Measurements from ENCODE around the gene ECE1. TPM values are rescaled to one million over a fixed set of nuclear protein-coding genes. Genes with fewer than 3 reads are reported as not detected.

ECE1 gene
- total RNA-seq, 2 donors from 2014 or later = 79.1 to 83.3 TPM

DNA sequence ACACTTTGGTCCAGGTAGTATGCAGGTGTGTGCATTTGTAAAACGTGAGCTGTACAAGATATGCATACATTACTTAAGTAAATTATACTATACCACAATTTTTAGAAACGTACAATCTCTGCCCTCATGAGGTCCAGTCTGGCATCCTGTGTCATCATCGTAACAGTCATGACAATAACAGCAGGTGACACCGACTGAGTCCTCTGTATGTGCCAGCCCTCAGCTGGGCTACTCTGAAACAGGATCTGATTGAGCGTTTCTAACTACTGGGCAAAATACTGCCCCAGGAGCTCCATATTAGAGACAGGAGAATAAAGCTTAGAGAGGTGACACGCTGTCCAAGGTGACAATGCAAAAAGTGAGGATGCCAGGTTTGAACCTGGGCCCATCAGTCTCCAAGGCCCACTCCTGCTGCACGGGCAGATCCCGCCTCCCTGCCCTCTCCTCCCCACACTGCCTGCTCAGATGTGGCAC is 47.2 kb upstream of the ECE1 start:
- intact Hi-C loops (cut with DNase I) = loop anchor here (10.0 kb wide), 1 partner anchor 53 kb away; no protein-coding TSS in a partner anchor
- ATAC-seq (no peak), DNase-seq (no peak)
- H3K4me1 ChIP-seq = peaks cover 97% of the 10 kb centered on the region
- no peak for TF ChIP-seq POLR2A (IDR thresholded peaks at IDR 0.05)
- TF ChIP-seq, protein P1, sequence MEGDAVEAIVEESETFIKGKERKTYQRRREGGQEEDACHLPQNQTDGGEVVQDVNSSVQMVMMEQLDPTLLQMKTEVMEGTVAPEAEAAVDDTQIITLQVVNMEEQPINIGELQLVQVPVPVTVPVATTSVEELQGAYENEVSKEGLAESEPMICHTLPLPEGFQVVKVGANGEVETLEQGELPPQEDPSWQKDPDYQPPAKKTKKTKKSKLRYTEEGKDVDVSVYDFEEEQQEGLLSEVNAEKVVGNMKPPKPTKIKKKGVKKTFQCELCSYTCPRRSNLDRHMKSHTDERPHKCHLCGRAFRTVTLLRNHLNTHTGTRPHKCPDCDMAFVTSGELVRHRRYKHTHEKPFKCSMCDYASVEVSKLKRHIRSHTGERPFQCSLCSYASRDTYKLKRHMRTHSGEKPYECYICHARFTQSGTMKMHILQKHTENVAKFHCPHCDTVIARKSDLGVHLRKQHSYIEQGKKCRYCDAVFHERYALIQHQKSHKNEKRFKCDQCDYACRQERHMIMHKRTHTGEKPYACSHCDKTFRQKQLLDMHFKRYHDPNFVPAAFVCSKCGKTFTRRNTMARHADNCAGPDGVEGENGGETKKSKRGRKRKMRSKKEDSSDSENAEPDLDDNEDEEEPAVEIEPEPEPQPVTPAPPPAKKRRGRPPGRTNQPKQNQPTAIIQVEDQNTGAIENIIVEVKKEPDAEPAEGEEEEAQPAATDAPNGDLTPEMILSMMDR (IDR thresholded peaks at IDR 0.05) = no peak
- H3K4me3 ChIP-seq = no peak overlapping the region
- no peaks in the 10 kb centered on the region for H3K27me3 ChIP-seq
- 53 to 61% methylated on average over 8 of the region's 8 CpGs for WGBS, 2 donors
- H3K27ac ChIP-seq = peak overlapping the region; percentile 83 to 92 (median 90)
- H3K36me3 ChIP-seq (replicated peaks in 1 of 2; ENCODE audit: insufficient read depth in 1 of 2, low read depth in 2 of 2) = no peaks in the 10 kb centered on the region
- H3K9me3 ChIP-seq = no peaks in the 10 kb centered on the region

DNA sequence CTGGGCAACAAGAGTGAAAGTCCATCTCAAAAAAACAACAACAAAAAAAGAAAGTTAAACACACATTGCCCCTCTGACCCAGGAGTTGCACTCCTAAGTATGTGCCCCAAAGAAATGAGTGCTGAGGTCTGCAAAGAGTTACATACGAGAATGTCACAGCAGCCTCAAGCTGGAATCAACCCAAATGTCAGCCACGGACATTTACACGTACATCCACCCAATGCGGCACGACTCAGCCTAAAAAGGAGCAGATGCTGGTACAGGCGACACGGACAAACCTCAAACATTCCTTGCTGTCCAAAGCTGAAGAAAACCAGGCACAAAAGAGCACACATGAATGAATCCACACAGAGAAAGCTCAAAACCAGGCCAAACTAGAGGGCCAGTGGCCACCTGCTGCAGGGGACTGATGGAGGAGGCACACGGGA is 46.8 kb upstream of the ECE1 start:
- no peak for TF ChIP-seq POLR2A (IDR thresholded peaks at IDR 0.05)
- TF ChIP-seq, protein P1 (IDR thresholded peaks at IDR 0.05) = no peak
- peaks cover 96% of the 10 kb centered on the region for H3K4me1 ChIP-seq
- peak overlapping the region; percentile 83 to 92 (median 90) for H3K27ac ChIP-seq
- H3K36me3 ChIP-seq (replicated peaks in 1 of 2; ENCODE audit: insufficient read depth in 1 of 2, low read depth in 2 of 2) = no peaks in the 10 kb centered on the region
- no peak for ATAC-seq
- H3K9me3 ChIP-seq = no peaks in the 10 kb centered on the region
- 30 to 37% methylated on average over 8 of the region's 8 CpGs for WGBS, 2 donors
- no peak overlapping the region for H3K4me3 ChIP-seq
- H3K27me3 ChIP-seq = no peaks in the 10 kb centered on the region
- intact Hi-C loops (cut with DNase I) = loop anchor here (10.0 kb wide), 1 partner anchor 52 kb away; no protein-coding TSS in a partner anchor
- DNase-seq = no peak

DNA sequence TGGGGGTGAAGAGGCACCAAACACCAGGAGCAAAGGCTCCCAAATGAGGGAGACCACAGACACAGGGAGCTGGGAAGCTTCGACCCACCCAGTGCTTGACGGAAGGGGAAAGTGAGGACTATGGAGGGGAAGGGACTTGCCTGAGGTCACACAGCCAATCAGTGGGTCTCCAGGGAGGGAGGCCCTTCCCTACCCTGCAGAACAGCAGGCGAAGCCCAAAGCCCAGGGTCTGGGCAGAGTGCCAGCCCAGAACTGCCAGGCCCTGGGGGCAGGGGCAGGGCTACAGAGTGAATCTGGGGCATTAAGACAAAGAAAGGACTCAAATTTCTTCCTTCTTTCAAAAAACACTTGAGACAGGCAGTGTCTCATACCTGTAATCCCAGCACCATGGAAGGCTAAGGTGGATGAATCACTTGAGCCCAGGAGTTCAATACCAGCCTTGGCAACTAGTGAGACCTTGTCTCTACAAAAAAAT is 45.5 kb upstream of the ECE1 start:
- Histone ChIP-seq H3K9me3 (no peaks in the 10 kb centered on the region), H3K4me3 (no peak overlapping the region), H3K27ac (peak overlapping the region; percentile 83 to 92 (median 88)), H3K36me3 (replicated peaks in 1 of 2; ENCODE audit: insufficient read depth in 1 of 2, low read depth in 2 of 2) (no peaks in the 10 kb centered on the region), H3K27me3 (no peaks in the 10 kb centered on the region), H3K4me1 (peaks cover 96% of the 10 kb centered on the region)
- ATAC-seq (no peak), DNase-seq (peak in 2 of 4 donors; percentile 59 to 66)
- TF ChIP-seq, protein P1 (IDR thresholded peaks at IDR 0.05) = no peak
- no peak for TF ChIP-seq POLR2A (IDR thresholded peaks at IDR 0.05)
- 46 to 63% methylated on average over 3 of the region's 3 CpGs for WGBS, 2 donors
- intact Hi-C loops (cut with DNase I) = loop anchor here (10.0 kb wide), 1 partner anchor 51 kb away; no protein-coding TSS in a partner anchor

DNA sequence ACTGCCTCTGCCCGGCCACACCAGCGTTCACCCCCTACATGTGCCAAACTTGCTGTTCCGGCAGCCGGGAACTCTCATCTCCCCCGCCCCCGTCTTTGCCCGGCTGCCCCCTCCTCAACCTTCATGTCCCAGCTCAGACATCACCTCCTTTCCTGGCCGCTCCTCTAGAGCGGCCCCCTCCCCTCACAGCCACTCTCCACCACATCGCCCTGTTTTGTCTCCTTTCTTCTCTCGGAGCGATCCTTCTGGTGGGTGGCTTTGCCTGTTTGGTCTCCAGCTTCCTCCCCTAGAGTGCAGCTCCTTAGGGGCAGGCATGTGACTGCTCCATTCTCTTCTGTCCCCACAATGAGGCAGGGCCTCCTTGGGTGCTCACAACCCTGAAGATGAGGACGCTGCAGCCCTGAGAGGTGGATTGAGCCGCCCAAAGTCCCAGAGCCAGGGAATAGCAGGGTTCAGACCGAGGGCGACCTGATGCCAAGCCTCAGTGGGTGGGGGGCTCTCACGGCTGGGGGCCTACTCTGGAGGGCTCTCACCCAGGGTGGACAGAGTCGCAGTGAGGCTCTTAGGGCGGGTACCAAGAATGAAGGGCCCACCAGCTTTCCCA is 44.9 kb upstream of the ECE1 start:
- Histone ChIP-seq H3K4me1 (peaks cover 96% of the 10 kb centered on the region), H3K27ac (peak overlapping the region; percentile 83 to 92 (median 88)), H3K4me3 (no peak overlapping the region), H3K9me3 (no peaks in the 10 kb centered on the region), H3K27me3 (no peaks in the 10 kb centered on the region), H3K36me3 (replicated peaks in 1 of 2; ENCODE audit: insufficient read depth in 1 of 2, low read depth in 2 of 2) (no peaks in the 10 kb centered on the region)
- intact Hi-C loops (cut with DNase I) = loop anchor here (10.0 kb wide), 1 partner anchor 50 kb away; no protein-coding TSS in a partner anchor
- WGBS, 2 donors = 33 to 45% methylated on average over 13 to 19 of the region's 19 CpGs
- TF ChIP-seq, protein P1 (IDR thresholded peaks at IDR 0.05) = peak in 1 of 7 experiments; percentile 1
- no peak for TF ChIP-seq POLR2A (IDR thresholded peaks at IDR 0.05)
- ATAC-seq = no peak
- DNase-seq = no peak
